Measurements from ENCODE around the gene COL5A1.
"Not testable (repeated sequence)": the region's sequence is repeated elsewhere in the genome, so short reads cannot be mapped to it uniquely, and the experiment has no call there.

The COL5A1 gene

GRCh38 chr9:134655586-134656333, 14.2 kb downstream of the COL5A1 start:
- no peak for DNase-seq (ENCODE audit: low read depth)

DNA sequence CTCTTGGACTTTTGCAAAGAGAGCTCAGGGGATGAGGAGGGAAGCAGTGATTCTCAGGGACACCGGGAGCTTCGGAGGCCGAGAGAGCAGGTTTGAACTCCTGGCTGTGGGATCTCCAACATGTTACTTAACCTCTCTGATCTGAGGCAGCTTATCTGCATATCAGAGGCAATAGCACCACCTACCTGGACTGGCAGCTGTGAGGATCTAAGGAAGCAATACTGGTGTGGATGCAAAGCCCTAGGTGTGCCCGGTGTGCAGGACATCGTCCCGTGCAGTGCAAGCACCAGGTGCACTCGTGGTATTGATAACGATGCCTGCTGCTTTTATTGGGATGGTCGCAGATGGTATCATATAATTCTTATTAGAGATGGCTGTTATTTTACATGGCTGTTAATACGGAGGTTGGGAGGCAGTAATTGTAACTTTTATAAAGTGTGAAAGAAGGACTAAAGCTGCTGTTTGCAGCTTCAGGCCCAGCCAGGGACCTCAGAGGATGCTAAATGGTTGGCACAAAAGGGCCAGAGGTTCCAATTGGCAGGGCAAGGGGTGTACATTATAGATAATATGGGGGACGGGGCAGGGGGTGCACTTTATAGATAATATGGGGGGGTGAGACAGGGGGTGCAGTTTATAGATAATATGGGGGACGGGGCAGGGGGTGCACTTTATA, 14.9 kb downstream of the COL5A1 start:
- peak; percentile 39 for DNase-seq (ENCODE audit: low read depth)

- DNase-seq (ENCODE audit: low read depth), result no peak
Observed at GRCh38 chr9:134657666-134658377, 16.2 kb downstream of the COL5A1 start.

- no peak for DNase-seq (ENCODE audit: low read depth)
Observed at GRCh38 chr9:134658378-134658955, 16.9 kb downstream of the COL5A1 start.

DNA sequence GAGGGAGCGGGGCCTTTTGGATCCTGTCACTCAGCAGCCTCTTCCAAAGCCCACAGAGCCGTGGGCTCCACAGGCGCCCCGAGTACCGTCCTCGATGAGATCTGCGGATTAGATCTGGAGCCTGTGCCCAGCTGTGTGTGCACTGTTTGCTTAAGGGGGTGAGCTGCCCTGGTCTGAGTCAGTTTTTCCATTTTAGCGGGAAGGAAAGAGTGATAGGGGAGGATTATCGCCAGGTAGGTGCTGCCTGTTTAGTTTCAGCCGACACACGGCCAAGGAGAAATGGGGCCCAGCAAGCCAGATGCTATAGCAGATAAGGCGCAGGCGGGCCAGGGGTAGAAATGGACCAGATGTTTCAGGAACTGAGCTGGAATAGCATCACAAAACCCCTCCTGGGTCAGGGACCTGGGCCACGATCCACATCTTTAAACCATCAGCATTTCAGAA, 18.1 kb downstream of the COL5A1 start:
- no peak for DNase-seq (ENCODE audit: low read depth)

DNA sequence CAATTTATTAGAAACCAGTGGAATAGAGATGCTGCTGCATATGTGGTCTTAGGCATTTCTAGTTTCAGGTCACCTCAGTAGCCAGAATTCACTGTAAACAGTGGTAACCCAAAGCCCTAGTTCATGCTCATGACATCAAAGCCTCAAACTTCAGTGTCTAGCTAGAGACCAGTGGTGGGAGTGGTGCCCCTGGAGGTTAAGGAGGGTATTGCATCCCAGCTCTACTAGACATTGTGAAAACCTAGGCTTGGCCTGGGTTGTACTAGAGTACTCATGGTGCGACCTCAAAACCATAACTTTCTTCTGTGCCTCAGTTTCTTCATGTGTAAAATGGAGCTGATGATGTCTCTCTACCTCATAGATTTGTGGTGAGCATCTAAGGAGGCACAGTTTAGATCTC, 18.8 kb downstream of the COL5A1 start:
- DNase-seq (ENCODE audit: low read depth), result peak; percentile 47

DNA sequence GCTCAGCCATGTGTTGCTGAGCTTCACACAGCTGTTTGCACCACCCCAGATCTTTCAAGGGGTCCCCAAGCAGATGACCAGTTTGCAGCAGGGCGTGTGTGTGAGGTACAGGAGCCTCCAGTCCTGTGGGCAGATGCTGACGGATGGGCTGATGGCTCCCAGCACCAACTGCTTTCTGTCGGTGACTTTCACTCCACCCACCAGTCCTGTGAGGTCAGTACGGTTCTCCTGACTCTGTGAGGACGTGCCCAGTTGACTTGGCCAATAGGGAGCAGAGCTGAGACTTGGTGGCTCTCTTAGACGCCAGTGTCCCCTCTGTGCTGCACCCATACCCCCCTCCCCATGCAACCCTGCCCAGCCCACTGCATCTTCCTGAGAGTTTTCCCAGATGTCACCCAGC, 19.7 kb downstream of the COL5A1 start:
- DNase-seq (ENCODE audit: low read depth), result peak; percentile 38

GRCh38 chr9:134661791-134662142, 20.2 kb downstream of the COL5A1 start:
- DNase-seq (ENCODE audit: low read depth), result peak; percentile 92

GRCh38 chr9:134662143-134662876, 20.7 kb downstream of the COL5A1 start:
- peak; percentile 95 for DNase-seq (ENCODE audit: low read depth)

GRCh38 chr9:134663084-134663483, 21.5 kb downstream of the COL5A1 start:
- DNase-seq (ENCODE audit: low read depth), result no peak

- no peak for DNase-seq (ENCODE audit: low read depth)
Observed at GRCh38 chr9:134663753-134664415, 22.3 kb downstream of the COL5A1 start.

DNA sequence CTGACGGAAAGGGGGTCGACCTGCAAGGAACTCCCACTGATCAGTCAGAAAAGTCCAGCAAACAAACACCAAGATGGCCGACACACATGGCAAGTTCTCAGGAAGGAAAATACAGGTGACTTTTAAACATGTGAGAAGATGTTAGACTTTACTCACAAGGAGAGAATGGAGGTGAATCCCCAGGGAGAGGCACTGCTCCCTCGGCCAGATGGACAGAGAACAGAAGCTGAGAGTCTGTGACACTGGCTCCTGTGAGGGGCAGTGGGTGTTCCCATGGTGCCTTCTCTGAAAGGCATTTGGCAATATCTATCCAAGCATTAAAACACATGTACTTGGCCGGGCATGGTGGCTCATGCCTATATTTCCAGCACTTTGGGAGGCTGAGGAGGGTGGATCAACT, 22.8 kb downstream of the COL5A1 start:
- DNase-seq (ENCODE audit: low read depth), result no peak

GRCh38 chr9:134666208-134666607, 24.6 kb downstream of the COL5A1 start:
- DNase-seq (ENCODE audit: low read depth), result no peak

DNA sequence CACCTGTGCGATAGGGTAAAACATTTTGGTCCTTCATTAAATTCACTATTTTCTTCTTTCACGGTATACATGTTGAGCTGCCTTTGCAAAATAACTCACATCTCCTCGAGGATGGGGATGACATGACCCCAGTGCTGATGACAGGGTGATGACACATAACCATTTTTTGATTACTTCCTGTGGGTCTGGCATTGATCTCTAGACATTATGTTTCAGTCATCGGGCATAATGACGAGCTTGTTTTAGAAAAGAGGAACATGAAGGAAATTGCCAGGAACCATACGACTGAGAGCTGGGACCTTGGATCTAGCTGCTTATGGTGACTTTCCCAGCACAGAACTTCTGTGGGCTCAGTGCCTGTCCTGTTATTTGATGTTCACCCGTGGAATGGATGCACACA, 25.2 kb downstream of the COL5A1 start:
- peak; percentile 91 for DNase-seq (ENCODE audit: low read depth)

GRCh38 chr9:134668977-134669376, 27.4 kb downstream of the COL5A1 start:
- not testable (repeated sequence) for DNase-seq (ENCODE audit: low read depth)

GRCh38 chr9:134669399-134669955, 27.9 kb downstream of the COL5A1 start:
- DNase-seq (ENCODE audit: low read depth), result peak; percentile 33

GRCh38 chr9:134670042-134670525, 28.5 kb downstream of the COL5A1 start:
- peak; percentile 94 for DNase-seq (ENCODE audit: low read depth)

- no peak for DNase-seq (ENCODE audit: low read depth)
Observed at GRCh38 chr9:134670851-134671281, 29.3 kb downstream of the COL5A1 start.

GRCh38 chr9:134671341-134672113, 29.9 kb downstream of the COL5A1 start:
- DNase-seq (ENCODE audit: low read depth), result no peak

- DNase-seq (ENCODE audit: low read depth), result no peak
Observed at GRCh38 chr9:134676361-134676760, 34.8 kb downstream of the COL5A1 start.

Data from ELR (cell line).